Activated CD4-positive, alpha-beta T cell treated with anti-CD3 and anti-CD28 coated beads, Interleukin-2, Interleukin-4, amounts not matched to agents 100 ng/mL and 50 ng/mL, durations not matched to agents 16 hours and 8 hours (primary cell): ENCODE data around the gene DMAC2L.
A peak's percentile ranks its signal among the peaks of the same experiment; 100 is the strongest.

Experiments
- DNase-seq: peaks from one replicate; pipeline ENCODE4 v3.0.0-alpha.2; 2020; ENCODE audit warnings: low spot score

DMAC2L gene

GRCh38 chr14:50331596-50331995 lies 19.5 kb downstream of the DMAC2L start:
- no peak for DNase-seq

DNA sequence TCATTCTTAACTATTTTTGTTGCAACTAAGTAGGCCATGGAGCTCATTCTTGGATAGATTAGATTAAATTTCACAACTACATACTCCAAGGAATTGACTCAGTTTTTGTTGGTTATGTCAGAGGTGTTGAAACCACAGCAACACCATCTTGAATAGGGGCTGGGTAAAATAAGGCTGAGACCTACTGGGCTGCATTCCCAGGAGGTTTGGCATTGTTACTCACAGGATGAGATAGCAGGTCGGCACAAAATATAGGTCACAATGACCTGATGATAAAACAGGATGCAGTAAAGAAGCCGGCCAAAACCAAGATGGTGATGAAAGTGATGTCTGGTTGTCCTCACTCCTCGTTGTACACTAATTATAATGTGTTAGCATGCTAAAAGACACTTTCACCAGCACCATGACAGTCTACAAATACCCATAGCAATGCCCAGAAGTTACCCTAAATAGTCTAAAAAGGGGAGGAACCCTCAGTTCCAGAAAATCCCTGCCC lies 20.9 kb downstream of the DMAC2L start:
- no peak for DNase-seq

DNA sequence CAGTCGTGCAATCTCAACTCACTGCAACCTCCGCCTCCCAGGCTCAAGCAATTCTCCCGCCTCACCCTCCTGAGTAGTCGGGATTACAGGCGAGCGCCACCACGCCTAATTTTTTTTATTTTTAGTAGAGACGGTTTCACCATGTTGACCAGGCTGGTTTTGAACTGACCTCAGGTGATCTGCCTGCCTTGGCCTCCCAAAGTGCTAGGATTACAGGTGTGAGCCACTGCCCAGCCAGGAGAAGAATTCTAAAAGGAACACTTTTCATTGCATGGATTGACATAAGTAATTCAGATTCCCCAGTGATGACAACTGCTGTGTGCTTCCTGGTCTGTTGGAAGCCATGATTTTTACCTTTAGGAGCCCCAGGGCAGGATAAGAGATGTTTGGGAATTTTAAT lies 22.1 kb downstream of the DMAC2L start:
- no peak for DNase-seq

- DNase-seq, result no peak
Measured at GRCh38 chr14:50335389-50335788, 23.3 kb downstream of the DMAC2L start.

DNA sequence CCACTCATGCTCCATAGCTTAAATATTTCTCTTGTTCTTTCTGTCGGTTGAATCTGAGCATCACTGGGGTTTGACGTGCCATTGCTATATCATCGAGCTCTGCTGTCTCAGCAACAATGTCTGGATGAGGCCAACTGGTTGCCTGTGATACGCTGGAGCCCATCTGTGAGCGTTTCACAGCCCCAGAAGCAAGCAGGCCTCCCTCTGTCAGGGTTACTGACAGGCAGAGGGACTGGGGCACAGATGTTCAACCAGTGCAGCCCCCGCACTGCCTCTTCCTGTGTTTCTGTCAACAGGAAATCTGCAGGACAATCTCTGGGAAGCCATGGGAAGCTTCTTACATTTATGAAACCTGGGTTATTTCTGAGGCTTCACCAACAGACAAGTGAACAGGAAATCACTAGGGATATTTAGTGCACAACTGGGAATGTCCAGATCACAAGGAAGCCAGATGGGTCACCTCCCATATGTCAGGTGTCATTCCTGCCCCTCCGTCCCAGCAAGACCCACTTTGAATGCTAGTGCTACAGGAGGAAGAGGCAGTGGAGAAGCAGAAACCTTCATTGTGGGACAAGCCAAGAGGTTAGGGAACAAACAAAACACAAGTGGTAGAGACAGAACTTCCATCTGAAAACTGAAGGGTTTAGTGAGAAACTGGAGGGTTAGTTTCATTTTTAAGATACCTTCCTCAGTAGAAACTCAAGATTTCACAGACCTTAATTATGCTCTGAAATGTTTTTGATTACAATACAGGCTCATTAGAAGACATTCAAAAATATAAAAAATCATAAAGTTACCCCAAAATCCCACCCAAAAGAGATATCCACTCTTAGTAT lies 24.1 kb downstream of the DMAC2L start:
- DNase-seq, result no peak

GRCh38 chr14:50338587-50338986 lies 26.5 kb downstream of the DMAC2L start:
- no peak for DNase-seq

GRCh38 chr14:50339178-50339804 lies 27.2 kb downstream of the DMAC2L start:
- no peak for DNase-seq

GRCh38 chr14:50340045-50340444 lies 27.9 kb downstream of the DMAC2L start:
- DNase-seq, result no peak

DNA sequence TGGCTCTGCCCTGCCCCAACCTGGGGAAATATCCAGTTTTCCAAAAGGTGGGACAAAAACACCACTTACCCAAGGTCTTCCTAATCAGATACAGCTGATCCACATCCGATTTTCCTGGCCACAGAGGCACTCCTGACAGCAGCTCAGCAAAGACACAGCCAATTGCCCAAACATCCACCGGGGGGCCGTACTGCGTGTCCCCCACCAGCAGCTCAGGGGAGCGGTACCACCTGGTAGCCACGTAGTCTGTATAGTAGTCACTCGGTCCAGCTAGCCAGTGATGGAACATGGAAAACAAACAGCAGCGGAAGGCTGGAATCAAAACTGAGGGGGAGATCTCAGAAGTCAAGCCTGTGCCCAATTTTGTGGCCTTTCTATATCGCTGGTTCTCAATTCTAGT lies 28.8 kb downstream of the DMAC2L start:
- no peak for DNase-seq

DNA sequence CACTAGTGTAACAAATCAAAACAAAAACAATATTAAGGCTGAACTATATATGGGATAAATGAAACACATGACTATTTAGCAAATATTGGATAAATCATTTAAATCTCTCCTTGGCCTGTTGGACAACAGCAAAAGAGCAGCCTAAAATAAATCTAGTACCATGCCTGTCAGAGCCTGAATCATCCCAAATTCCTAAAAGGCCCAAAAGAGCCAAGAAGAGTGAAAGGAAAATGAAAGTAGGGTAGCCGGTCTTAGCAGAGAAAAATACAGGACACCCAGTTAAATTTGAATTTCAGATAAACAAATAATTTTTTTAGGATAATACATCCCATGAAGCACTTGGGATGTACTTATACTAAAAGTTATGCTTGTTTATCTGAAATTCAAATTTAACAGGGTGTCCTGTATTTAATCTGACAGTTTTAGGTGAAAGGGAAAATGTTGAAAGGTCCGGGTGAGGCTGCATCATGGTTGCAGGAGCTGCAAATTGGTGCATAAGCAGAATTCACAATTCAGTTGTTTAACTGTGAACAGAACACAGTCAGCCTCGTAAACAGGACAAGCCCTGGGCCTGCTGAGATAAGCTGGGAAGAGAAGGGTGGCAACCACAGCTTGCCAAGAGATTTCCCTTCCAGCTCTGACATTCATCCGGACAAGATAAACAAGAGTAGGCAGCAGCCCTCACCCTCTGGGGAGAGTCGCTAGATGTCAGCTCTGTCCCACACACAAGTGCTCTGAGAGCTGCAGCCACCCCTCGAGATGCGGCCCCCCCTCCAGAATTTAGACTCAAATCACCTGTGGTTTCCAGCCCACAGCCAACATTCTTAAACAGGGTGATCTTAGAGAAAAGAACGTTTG lies 30.3 kb downstream of the DMAC2L start:
- peak; percentile 25 for DNase-seq

GRCh38 chr14:50343434-50343833 lies 31.3 kb downstream of the DMAC2L start:
- no peak for DNase-seq

- DNase-seq, result peak; percentile 90
Measured at GRCh38 chr14:50344116-50344775, 32.1 kb downstream of the DMAC2L start.

- DNase-seq, result no peak
Measured at GRCh38 chr14:50344876-50345563, 32.9 kb downstream of the DMAC2L start.

- DNase-seq, result no peak
Measured at GRCh38 chr14:50345846-50346422, 33.8 kb downstream of the DMAC2L start.

GRCh38 chr14:50347521-50347920 lies 35.4 kb downstream of the DMAC2L start:
- DNase-seq, result no peak

GRCh38 chr14:50348933-50349332 lies 36.8 kb downstream of the DMAC2L start:
- DNase-seq, result no peak

DNA sequence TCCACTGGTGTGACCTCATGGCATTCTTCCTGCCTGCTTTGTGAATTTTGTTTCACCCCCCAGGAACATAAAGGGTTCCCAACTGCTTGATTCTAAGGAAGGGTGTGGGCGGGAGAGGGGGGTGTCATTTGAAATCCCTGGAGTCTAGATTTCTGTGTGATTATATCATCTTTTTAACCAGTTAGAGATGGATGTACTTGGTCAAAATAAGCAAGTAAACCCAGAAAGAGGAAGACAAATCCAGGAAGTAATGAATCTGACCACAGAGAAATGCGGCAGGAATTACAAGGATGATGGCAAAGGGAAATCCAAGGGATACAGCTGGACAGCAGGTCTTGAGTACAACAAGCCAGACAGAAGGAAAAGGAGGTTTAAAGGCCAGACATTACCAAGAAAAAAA lies 38.9 kb downstream of the DMAC2L start:
- no peak for DNase-seq

DNA sequence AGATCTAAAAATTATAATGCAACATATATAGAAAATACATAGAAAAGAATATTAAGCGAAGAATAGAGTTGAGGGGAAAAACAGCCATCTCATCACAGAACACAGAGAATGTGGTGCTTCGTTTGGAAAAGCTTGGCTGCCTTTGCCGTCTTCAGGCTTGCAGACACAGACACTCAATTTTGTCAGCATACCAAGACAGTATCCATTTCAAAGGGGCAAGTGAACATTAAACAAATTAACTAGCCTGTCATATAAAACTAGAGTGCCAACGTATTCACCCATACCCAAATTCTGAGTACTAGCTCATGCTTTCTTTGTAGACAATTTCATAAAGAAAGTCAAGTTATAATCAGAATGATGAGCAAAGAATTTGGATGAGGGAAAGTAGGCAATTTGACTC lies 40.5 kb downstream of the DMAC2L start:
- no peak for DNase-seq

DNA sequence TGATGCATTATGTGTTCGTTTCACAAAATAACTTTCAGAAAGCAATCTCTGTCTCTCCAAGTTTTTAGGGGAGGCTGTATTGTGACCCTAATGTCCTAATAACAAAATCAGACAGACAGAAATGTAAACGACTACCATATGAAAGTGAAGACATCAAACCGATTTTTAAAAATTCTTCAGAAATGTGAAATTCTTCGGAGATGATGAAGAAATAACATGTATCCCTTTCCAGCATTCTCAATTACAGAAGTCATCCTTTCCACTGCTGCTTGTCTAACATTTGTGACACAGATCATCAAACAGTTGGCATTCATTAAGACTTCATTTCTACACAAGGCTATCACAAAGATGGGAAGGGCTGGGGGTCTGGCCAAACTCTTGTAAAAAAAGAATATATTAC lies 41.0 kb downstream of the DMAC2L start:
- no peak for DNase-seq

DNA sequence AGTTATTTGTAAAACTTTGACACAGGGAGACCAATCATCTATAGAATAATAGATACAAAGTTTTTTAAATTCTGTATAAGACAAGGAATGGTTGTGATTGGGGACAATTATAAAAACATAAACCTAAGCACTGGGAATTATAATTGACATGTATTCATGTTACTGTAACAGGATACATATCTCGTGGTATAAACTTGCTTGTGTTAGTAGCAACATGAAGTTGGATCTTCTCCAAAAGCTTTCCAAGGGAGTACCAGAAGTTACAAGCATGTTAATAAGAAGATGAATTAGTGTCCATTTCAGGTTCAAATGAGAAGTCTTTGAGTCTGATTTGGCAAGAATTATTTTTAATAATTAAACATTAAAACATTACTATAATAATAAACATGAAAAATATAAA lies 42.4 kb downstream of the DMAC2L start:
- no peak for DNase-seq

- no peak for DNase-seq
Measured at GRCh38 chr14:50355692-50356091, 43.6 kb downstream of the DMAC2L start.
